ENCODE measurements around the gene VCAM1. TPM values are rescaled to one million over a fixed set of nuclear protein-coding genes. Genes with fewer than 3 reads are reported as not detected.

Gene VCAM1, protein sequence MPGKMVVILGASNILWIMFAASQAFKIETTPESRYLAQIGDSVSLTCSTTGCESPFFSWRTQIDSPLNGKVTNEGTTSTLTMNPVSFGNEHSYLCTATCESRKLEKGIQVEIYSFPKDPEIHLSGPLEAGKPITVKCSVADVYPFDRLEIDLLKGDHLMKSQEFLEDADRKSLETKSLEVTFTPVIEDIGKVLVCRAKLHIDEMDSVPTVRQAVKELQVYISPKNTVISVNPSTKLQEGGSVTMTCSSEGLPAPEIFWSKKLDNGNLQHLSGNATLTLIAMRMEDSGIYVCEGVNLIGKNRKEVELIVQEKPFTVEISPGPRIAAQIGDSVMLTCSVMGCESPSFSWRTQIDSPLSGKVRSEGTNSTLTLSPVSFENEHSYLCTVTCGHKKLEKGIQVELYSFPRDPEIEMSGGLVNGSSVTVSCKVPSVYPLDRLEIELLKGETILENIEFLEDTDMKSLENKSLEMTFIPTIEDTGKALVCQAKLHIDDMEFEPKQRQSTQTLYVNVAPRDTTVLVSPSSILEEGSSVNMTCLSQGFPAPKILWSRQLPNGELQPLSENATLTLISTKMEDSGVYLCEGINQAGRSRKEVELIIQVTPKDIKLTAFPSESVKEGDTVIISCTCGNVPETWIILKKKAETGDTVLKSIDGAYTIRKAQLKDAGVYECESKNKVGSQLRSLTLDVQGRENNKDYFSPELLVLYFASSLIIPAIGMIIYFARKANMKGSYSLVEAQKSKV
- total RNA-seq: 9.8 TPM

DNA sequence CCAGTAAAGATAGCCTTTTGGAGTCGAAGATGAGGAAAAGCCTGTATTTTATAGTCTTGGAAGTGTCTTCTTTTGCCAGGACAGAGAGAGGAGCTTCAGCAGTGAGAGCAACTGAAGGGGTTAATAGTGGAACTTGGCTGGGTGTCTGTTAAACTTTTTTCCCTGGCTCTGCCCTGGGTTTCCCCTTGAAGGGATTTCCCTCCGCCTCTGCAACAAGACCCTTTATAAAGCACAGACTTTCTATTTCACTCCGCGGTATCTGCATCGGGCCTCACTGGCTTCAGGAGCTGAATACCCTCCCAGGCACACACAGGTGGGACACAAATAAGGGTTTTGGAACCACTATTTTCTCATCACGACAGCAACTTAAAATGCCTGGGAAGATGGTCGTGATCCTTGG lies at the start of gene VCAM1:
VCAM1 (plus strand) TSS at position 253 of the 400 bp plus-strand sequence; CDS start at position 372, 119 bp downstream.
- TF ChIP-seq, protein P1, sequence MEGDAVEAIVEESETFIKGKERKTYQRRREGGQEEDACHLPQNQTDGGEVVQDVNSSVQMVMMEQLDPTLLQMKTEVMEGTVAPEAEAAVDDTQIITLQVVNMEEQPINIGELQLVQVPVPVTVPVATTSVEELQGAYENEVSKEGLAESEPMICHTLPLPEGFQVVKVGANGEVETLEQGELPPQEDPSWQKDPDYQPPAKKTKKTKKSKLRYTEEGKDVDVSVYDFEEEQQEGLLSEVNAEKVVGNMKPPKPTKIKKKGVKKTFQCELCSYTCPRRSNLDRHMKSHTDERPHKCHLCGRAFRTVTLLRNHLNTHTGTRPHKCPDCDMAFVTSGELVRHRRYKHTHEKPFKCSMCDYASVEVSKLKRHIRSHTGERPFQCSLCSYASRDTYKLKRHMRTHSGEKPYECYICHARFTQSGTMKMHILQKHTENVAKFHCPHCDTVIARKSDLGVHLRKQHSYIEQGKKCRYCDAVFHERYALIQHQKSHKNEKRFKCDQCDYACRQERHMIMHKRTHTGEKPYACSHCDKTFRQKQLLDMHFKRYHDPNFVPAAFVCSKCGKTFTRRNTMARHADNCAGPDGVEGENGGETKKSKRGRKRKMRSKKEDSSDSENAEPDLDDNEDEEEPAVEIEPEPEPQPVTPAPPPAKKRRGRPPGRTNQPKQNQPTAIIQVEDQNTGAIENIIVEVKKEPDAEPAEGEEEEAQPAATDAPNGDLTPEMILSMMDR (IDR thresholded peaks at IDR 0.05): no peak
- Histone ChIP-seq H3K4me1 (no peaks in the 10 kb centered on the region), H3K27me3 (no peaks in the 10 kb centered on the region), H3K36me3 (no peaks in the 10 kb centered on the region), H3K27ac (peak within 1 kb of the TSS in 1 of 2 donors; percentile 17), H3K4me3 (peak within 1 kb of the TSS; percentile 41 to 46), H3K9me3 (no peaks in the 10 kb centered on the region)
- no peak for DNase-seq (ENCODE audit: low spot score in 2 of 2)
- intact Hi-C loops (cut with DNase I): loop anchor here (5.0 to 10.0 kb wide), 2 partner anchors 145 to 367 kb away; partner anchors contain the start of gene CDC14A

DNA sequence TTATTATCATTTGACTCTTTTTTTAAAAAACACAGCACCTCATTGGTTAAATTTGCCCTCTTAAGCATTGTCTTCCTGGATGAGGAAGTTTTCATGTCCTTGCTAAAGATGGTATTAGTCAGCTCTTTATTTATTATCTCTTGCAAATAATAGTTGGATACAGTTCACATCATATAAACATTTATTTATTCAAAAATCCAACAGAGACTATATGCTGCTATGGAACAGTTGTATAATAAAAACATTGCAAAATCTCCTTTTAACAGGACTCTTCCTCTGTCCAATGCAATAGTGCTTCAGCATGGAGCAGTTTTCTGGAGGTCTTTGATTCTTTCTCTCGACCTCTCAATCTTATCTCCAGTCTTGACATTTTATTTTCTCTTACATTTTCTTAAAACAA lies 49.5 kb upstream of the VCAM1 start:
- Histone ChIP-seq H3K4me1 (no peaks in the 10 kb centered on the region), H3K36me3 (no peaks in the 10 kb centered on the region), H3K4me3 (no peak overlapping the region), H3K27me3 (no peaks in the 10 kb centered on the region), H3K9me3 (peaks cover 0 to 4% of the 10 kb centered on the region in 2 donors), H3K27ac (no peak overlapping the region)
- intact Hi-C loops (cut with DNase I): no loop called here
- TF ChIP-seq, protein P1 (IDR thresholded peaks at IDR 0.05): no peak
- DNase-seq (ENCODE audit: low spot score in 2 of 2): no peak

DNA sequence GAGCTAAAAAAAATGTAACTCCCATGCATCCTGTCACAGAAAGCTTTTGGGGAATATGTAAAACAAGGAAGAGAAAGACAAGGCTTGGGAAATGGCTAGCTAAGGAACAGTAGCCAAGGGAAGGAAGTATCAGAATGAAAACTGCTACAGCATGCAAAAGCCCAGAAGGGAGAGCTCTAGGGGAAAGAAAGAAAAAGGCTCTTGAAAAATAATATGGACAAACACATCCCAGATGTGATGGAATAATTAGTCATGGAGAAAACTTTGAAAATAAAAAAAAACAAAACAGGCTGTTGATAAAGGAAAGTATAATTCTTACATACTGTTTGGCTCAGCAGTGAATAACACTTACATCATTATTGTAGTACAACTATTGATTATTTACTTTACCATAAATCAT lies 47.9 kb upstream of the VCAM1 start:
- no peak for DNase-seq (ENCODE audit: low spot score in 2 of 2)
- TF ChIP-seq, protein P1 (IDR thresholded peaks at IDR 0.05): no peak

DNA sequence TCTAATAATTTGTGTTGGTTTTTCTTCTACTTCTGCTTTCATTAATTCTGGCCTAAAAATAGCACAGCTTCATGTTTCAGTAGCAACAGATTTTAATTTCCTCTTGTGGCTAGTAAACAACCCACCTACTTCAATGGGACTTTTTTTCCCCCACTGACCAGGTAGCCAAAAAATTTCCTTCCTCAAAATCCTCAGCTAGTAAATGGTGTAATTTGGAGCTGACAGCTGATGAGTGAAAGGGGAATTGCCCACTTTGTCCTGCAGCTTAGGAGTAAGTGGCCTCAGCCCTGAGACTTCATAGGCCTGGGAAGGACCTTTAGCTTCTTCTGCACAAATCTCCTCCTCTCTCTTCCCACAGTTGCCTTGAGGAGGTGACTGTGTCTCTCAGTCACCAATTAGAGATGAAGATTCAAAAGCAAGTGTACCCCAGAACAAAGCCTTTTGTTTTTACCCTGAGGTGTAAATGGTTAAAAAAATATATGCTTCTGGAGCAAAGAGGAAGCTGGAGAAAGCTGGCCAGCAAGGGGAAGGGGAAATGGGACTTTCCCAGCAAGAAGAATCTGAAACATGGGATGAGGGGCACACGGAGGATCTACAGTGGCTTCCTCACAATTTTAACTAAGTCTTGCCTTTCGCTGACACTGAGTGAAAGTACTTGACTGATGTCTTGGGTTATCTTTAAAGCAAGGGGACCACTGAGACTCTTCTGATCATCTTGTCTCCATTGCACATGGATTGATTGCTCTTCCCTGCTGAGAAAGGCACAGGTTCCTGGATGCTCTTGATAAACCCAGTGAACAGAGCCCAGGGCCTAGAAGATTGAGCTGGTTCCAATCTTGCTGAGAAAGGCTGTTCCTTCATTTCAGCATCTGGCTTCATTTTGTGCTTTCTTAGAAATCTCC lies 35.8 kb upstream of the VCAM1 start:
- H3K36me3 ChIP-seq: no peaks in the 10 kb centered on the region
- no peaks in the 10 kb centered on the region for H3K4me1 ChIP-seq
- H3K27ac ChIP-seq: no peak overlapping the region
- H3K27me3 ChIP-seq: no peaks in the 10 kb centered on the region
- DNase-seq (ENCODE audit: low spot score in 2 of 2): no peak
- H3K4me3 ChIP-seq: no peak overlapping the region
- intact Hi-C loops (cut with DNase I): no loop called here
- H3K9me3 ChIP-seq: no peaks in the 10 kb centered on the region
- TF ChIP-seq, protein P1 (IDR thresholded peaks at IDR 0.05): no peak

More for the DNA sequence above, 47.9 kb upstream of the VCAM1 start:
- Histone ChIP-seq H3K4me1 (no peaks in the 10 kb centered on the region), H3K9me3 (peaks cover 0 to 4% of the 10 kb centered on the region in 2 donors), H3K27ac (no peak overlapping the region), H3K4me3 (no peak overlapping the region), H3K27me3 (no peaks in the 10 kb centered on the region), H3K36me3 (no peaks in the 10 kb centered on the region)
- intact Hi-C loops (cut with DNase I): no loop called here

DNA sequence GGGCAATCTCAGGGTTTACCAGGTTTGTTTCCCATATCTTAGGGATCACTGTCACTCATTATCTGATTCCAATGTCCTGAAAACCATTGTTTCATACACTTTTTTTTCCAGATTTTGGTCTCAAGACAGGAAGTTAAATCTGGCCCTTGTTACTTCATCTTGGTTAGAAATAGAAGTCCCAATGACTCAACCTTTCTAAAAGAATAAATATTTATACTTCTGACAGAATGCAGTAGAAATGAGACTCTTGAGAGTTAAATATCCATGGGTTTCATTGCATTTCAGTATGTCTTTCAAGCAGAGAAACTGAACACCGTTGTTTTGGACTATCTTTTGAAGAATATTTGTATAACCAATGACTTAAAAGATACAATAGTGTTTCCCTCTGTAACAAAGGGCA lies 19.8 kb upstream of the VCAM1 start:
- Histone ChIP-seq H3K27me3 (no peaks in the 10 kb centered on the region), H3K4me3 (no peak overlapping the region), H3K27ac (peak overlapping the region; percentile 57 to 64), H3K4me1 (peaks cover 0 to 29% of the 10 kb centered on the region in 2 donors), H3K9me3 (peaks cover 0 to 8% of the 10 kb centered on the region in 2 donors), H3K36me3 (no peaks in the 10 kb centered on the region)
- no peak for DNase-seq (ENCODE audit: low spot score in 2 of 2)
- intact Hi-C loops (cut with DNase I): no loop called here
- TF ChIP-seq, protein P1 (IDR thresholded peaks at IDR 0.05): no peak

Data from ascending aorta (tissue), 2 donors.